Activated T-helper 2 cell treated with anti-CD3 and anti-CD28 coated beads, Interferon-gamma antibody, Interleukin-2, Interleukin-4, amounts not matched to agents 10 μg/mL and 5 μg/mL and 100 μg/mL, durations not matched to agents 14 hours and 24 hours and 36 hours (primary cell): ENCODE results near the gene MTHFD1. TPM values are rescaled to one million over a fixed set of nuclear protein-coding genes. Genes with fewer than 3 reads are reported as not detected.
A peak's percentile ranks its signal among the peaks of the same experiment; 100 is the strongest.

Experiments used
- DNase-seq: peaks from one replicate; pipeline ENCODE4 v3.0.0; 2021; ENCODE audit warnings: low spot score
- H3K27ac Mint-ChIP-seq: one replicate; pipeline ENCODE4 v1.8.0; 2021; ENCODE audit warnings: mixed read lengths
- H3K27me3 Mint-ChIP-seq: one replicate; pipeline ENCODE4 v1.8.0; 2021; ENCODE audit warnings: low read depth, mixed read lengths
- H3K36me3 Mint-ChIP-seq: one replicate; pipeline ENCODE4 v1.8.0; 2021; ENCODE audit warnings: low read depth, mixed read lengths
- H3K4me1 Mint-ChIP-seq: one replicate; pipeline ENCODE4 v1.8.0; 2021; ENCODE audit warnings: low read depth, mixed read lengths
- H3K4me3 Mint-ChIP-seq: one replicate; pipeline ENCODE4 v1.8.0; 2021; ENCODE audit warnings: low read depth, mild to moderate bottlenecking, moderate library complexity, mixed read lengths
- H3K9me3 Mint-ChIP-seq: one replicate; pipeline ENCODE4 v1.8.0; 2021; ENCODE audit warnings: mixed read lengths
- intact Hi-C: fragments of 100-400 bp; cut with micrococcal nuclease; formaldehyde crosslinking; loops from one replicate; pipeline ENCODE4 v1.15.1; 2023
- total RNA-seq: library from RNA; stranded (reverse); gene quantifications from 2 replicates; pipeline ENCODE4 v1.2.3, GENCODE V29; 2022

Gene MTHFD1
- total RNA-seq, 1 donor from 2014 or later: 309 TPM

DNA sequence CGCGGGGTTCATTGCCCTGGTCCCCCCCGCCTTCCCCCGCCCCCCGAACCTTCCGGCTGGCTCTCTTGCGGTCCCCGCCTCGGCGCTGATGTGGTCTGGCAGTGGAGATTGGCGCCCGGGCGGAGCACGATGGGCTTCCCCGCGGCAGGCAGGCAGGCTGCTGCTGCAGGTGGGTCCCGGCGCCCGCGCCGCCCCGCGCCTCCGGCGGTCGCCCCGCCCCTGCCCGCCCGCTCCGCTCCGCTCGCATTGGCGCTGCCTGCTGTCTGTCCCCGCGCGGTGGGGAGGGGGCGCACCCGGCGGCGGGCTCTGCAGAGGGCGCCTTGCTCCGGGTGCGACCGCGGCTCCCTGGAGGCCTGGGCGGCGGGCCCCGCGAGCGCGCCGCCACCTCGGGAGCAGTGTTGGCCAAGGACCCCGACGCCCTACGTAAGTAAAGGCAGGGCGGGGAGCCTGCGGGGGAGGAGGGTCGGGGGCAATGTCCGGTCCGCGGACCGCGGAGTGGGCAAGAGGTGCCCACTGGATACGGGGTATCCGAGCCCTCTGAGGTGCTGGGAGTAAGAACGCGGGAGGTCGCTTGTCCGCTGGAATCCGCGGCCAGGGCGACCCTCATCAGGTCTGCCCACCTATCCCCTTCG is 77.2 kb downstream of the MTHFD1 start, which contains the start of gene AKAP5:
Gene AKAP5 (plus strand): TSS at position 309 of the 632 bp plus-strand sequence. CDS start 2,896 bp downstream, outside the sequence.
- Mint-ChIP-seq H3K27ac (peak within 1 kb of the TSS; percentile 70), H3K4me1 (peaks cover 35% of the 10 kb centered on the region), H3K36me3 (peaks cover 23% of the 10 kb centered on the region), H3K4me3 (peak within 1 kb of the TSS; percentile 84), H3K27me3 (no peaks in the 10 kb centered on the region), H3K9me3 (no peaks in the 10 kb centered on the region)
- DNase-seq: peak; percentile 56
- intact Hi-C loops: loop anchor here (5.0 kb wide), 2 partner anchors 78 to 128 kb away; partner anchors contain the start of gene MTHFD1

DNA sequence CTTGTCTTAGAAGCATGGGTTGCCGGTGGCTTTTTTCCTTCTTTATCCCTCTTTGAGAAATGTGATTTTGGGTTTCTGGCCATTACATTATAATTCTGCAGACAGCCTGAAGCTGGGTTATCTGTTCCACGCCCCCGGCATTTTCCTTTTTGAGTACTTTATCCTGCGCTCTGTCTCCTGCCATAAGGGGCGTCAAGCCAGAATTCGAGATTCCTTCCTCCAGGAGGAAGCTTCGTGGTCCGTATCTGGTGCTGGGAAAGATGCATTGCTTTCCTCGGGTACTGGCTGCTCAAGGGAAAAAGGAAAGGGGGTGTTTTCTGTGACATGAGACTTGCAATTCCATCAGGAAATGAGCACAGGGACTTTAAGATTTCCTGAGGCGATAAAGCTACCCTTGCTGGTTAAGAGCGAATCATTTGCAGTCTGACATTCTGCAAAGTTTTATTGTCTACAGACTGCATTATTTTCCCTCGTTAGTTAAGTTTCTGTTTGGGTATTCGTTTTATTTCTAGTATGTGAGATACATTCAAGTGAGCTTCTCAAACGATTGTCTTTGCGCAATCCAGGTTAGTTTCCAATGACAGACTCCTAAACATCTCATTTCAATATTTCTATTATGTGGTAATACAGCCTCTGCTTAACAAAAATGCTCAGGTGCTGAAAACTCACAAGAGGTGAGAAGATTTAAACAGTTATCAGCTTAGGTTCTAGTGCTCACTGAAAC is 77.8 kb downstream of the MTHFD1 start:
- intact Hi-C loops: loop anchor here (2.0 to 5.0 kb wide), 4 partner anchors 43 to 129 kb away; partner anchors contain the start of gene MTHFD1
- H3K27ac Mint-ChIP-seq: peak overlapping the region; percentile 36
- peaks cover 35% of the 10 kb centered on the region for H3K4me1 Mint-ChIP-seq

DNA sequence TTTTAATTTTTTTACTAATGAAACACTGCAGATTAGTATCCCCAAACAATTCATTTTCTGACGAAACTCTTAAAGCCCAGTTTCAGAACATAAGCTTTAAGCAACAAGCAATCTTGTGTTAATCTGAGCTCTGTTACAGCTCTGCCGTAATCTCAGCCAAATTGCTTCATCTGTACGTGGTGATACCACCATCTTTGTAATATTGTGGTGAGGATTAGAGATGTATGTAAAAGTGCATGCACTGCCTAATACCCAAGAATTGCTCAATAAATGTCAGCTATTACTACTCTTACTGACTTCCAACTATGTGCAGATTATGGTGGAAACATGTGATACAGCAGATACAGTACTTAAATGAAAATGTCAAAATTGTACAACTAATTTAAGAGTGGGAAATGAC is 78.9 kb downstream of the MTHFD1 start:
- peak overlapping the region; percentile 51 for H3K4me3 Mint-ChIP-seq
- H3K27ac Mint-ChIP-seq: peak overlapping the region; percentile 17
- intact Hi-C loops: loop anchor here (2.0 to 5.0 kb wide), 4 partner anchors 44 to 130 kb away; partner anchors contain the start of gene MTHFD1
- peaks cover 35% of the 10 kb centered on the region for H3K4me1 Mint-ChIP-seq
- no peaks in the 10 kb centered on the region for H3K9me3 Mint-ChIP-seq
- H3K36me3 Mint-ChIP-seq: peaks cover 19% of the 10 kb centered on the region
- H3K27me3 Mint-ChIP-seq: no peaks in the 10 kb centered on the region
- DNase-seq: no peak

More for the DNA sequence above, 77.8 kb downstream of the MTHFD1 start:
- no peak for DNase-seq
- H3K36me3 Mint-ChIP-seq: peaks cover 22% of the 10 kb centered on the region
- H3K4me3 Mint-ChIP-seq: peak overlapping the region; percentile 82
- no peaks in the 10 kb centered on the region for H3K27me3 Mint-ChIP-seq
- no peaks in the 10 kb centered on the region for H3K9me3 Mint-ChIP-seq

DNA sequence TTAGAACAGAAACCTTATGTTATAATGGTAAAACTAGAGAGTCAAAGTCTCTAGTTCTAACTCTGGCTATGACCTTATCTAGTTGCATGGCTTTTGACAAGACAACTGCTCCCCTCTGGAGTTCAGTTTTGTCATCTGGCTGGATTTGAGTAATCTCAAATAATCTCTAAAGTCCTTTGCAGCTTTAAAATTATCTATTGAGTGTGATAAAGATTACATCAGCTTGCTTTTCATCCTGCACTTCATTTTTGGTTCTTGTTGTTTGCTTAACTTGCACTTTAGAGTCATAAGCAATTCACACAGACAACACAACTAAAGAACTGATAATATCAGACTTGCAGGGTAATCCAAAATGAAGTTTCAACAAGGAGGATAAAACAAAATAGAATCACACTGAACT is 79.4 kb downstream of the MTHFD1 start:
- peak overlapping the region; percentile 62 for H3K27ac Mint-ChIP-seq
- intact Hi-C loops: loop anchor here (2.0 to 5.0 kb wide), 4 partner anchors 43 to 130 kb away; partner anchors contain the start of gene MTHFD1
- peaks cover 35% of the 10 kb centered on the region for H3K4me1 Mint-ChIP-seq
- H3K9me3 Mint-ChIP-seq: no peaks in the 10 kb centered on the region
- no peak for DNase-seq
- H3K36me3 Mint-ChIP-seq: peaks cover 15% of the 10 kb centered on the region
- H3K27me3 Mint-ChIP-seq: no peaks in the 10 kb centered on the region
- peak overlapping the region; percentile 13 for H3K4me3 Mint-ChIP-seq

DNA sequence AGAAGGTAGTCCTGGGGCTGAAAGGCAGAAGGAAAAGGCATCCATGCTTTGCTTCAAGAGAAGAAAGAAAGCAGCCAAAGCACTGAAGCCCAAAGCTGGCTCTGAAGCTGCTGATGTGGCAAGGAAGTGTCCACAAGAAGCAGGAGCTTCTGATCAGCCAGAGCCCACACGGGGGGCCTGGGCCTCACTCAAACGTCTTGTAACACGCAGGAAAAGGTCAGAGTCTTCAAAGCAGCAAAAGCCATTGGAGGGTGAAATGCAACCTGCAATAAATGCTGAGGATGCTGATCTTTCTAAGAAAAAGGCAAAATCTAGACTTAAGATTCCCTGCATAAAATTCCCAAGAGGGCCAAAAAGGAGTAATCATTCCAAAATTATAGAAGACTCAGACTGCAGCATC is 80.3 kb downstream of the MTHFD1 start:
- Mint-ChIP-seq H3K9me3 (no peaks in the 10 kb centered on the region), H3K27me3 (no peaks in the 10 kb centered on the region), H3K36me3 (peaks cover 14% of the 10 kb centered on the region), H3K4me3 (no peak overlapping the region), H3K4me1 (peaks cover 35% of the 10 kb centered on the region), H3K27ac (peak overlapping the region; percentile 41)
- intact Hi-C loops: loop anchor here (5.0 kb wide), 2 partner anchors 81 to 131 kb away; partner anchors contain the start of gene MTHFD1
- no peak for DNase-seq

DNA sequence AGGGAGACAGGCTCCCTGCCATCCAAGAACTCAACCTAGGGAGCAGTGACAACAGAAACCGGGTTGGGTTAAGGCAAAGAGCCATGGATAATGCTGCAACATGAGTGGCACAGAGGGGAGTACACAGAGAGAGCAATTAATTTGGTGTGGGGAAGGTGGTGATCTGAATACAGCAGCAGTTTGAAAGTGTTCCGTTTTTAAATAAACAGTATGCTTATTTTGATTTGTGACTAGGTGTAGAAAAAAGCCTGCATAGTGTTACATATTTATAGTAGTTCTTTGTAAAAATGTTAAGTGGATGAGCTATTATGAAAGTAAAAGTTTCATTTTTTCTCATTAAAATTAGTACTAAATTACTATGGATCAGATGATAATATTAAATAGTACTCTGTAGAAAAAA is 85.9 kb downstream of the MTHFD1 start:
- no peak for DNase-seq
- Mint-ChIP-seq H3K4me1 (peaks cover 13% of the 10 kb centered on the region), H3K27me3 (no peaks in the 10 kb centered on the region), H3K36me3 (peaks cover 4% of the 10 kb centered on the region), H3K4me3 (no peak overlapping the region), H3K27ac (no peak overlapping the region), H3K9me3 (no peaks in the 10 kb centered on the region)
- intact Hi-C loops: no loop called here

DNA sequence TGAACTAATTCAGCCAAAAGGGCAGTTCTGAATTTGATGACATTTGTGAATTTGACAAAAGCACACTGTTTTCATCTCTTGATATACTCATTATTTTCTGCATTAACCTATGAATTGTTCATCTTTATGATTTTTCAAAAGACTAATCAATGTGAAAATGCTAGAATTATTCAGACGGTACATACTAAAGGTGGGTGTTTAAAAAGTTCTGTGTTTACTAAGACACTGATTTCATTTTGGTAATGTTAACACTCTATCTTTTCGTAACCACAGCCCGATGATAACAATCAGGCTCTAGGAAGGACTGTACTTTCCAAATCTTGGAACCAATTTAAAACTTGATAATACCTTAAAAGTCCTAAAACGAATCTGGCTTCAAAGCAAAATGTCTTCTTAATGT is 86.5 kb downstream of the MTHFD1 start:
- Mint-ChIP-seq H3K27me3 (no peaks in the 10 kb centered on the region), H3K27ac (no peak overlapping the region), H3K36me3 (peaks cover 4% of the 10 kb centered on the region), H3K9me3 (no peaks in the 10 kb centered on the region), H3K4me1 (peaks cover 13% of the 10 kb centered on the region), H3K4me3 (no peak overlapping the region)
- no peak for DNase-seq
- intact Hi-C loops: no loop called here

DNA sequence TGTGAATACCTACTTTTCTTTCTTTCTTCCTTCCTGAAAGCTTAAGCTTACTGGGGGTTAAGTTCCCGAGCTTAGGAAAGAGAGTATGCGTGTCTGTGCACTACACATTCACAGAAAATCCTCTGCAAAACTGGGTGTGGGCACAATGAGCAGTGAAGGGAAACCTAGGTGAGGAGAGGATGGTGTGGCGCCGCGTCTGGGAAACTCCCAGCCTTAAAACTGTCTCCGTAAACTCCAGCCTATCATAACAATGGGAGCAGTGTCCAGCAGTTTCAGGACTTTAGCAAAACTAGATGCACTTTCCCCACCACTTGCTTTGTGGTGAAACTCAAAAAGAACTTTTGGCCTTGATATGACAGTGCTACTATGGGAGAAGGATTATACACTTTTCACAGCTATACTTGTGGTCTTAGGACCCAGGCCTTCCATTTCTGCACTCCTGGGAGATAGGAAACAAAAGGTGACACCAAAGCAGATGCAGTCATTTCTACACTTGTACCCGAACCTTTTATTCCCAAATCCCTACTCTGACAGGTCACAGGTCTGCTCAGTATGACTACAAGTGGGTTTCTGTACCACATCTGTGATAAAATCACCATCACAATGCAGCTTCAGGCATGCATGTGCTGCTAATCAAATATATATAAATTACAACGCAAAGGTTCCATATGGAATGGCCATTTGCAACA is 87.6 kb downstream of the MTHFD1 start:
- H3K27ac Mint-ChIP-seq: no peak overlapping the region
- peaks cover 4% of the 10 kb centered on the region for H3K36me3 Mint-ChIP-seq
- intact Hi-C loops: no loop called here
- DNase-seq: no peak
- no peaks in the 10 kb centered on the region for H3K9me3 Mint-ChIP-seq
- H3K4me1 Mint-ChIP-seq: peaks cover 13% of the 10 kb centered on the region
- H3K4me3 Mint-ChIP-seq: no peak overlapping the region
- no peaks in the 10 kb centered on the region for H3K27me3 Mint-ChIP-seq

DNA sequence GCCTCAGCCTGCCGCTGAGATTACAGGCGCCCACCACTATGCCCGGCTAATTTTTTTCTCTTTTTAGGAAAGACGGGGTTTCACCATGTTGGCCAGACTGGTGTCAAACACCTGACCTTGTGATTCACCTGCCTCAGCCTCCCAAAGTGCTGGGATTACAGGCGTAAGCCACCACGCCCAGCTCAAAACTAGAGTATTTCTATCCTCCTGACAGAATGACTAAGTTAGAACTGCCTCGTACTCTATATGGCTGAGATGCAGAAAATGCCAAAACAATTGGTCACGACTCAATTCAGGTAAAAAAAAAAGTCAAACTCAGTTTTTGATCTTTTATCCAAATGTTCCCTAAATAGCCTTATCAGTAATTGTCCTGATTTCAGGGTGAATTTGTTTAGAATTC is 88.3 kb downstream of the MTHFD1 start:
- intact Hi-C loops: no loop called here
- H3K4me3 Mint-ChIP-seq: no peak overlapping the region
- peaks cover 13% of the 10 kb centered on the region for H3K4me1 Mint-ChIP-seq
- no peak for DNase-seq
- H3K27ac Mint-ChIP-seq: no peak overlapping the region
- H3K27me3 Mint-ChIP-seq: no peaks in the 10 kb centered on the region
- peaks cover 5% of the 10 kb centered on the region for H3K36me3 Mint-ChIP-seq
- H3K9me3 Mint-ChIP-seq: no peaks in the 10 kb centered on the region

DNA sequence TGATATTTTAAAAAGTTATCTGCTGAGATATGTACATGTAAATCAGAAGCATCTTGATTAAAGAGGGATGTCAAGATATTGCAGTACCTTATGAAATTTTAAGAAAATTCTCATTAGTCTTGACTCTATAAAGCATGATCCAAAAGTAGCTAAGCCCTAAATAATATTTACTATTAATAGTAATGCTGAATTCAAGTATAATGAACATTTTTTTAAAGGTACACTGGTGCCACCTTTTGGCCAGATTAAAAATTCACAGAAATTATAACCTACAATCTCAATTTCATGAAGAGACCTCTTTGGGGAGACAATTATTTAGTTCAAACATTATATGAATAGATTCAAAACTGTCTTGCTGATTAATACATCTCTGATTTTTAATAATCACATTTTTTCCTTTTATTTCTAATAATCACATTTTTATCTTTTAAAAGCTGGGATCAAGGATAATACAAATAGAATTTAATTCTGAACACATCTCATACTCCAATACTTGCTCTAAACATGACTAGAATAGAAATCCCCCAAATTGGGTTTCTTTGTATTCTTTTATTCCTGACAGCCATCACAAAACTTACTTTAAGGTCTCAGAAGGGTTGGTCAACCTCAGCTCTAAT is 90.6 kb downstream of the MTHFD1 start:
- Mint-ChIP-seq H3K9me3 (no peaks in the 10 kb centered on the region), H3K4me3 (no peak overlapping the region), H3K27ac (no peak overlapping the region), H3K27me3 (no peaks in the 10 kb centered on the region), H3K36me3 (peaks cover 11% of the 10 kb centered on the region), H3K4me1 (peaks cover 14% of the 10 kb centered on the region)
- no peak for DNase-seq
- intact Hi-C loops: loop anchor here (1.0 kb wide), 1 partner anchor 134 kb away; no protein-coding TSS in a partner anchor

DNA sequence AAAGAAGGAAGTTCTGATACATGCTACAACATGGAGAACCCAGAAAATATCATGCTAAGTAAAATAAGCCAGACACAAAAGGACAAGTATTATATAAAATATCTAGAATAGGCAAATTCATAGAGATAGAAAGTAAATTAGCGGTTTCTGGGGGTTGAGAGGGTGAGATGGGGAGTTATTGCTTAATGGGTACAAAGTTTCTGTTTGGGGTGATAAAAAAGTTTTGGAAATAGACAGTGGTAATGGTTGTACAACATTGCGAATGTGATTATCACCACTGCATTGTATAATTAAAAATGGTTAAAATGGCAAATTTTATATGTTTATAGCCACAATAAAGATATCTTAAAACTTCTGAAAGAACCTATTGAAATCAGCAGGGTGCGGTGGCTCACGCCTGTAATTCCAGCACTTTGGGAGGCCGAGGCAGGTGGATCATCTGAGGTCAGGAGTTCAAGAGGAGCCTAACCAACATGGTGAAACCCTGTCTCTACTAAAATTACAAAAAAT is 100.5 kb downstream of the MTHFD1 start:
- H3K36me3 Mint-ChIP-seq: peaks cover 70% of the 10 kb centered on the region
- no peaks in the 10 kb centered on the region for H3K27me3 Mint-ChIP-seq
- H3K4me3 Mint-ChIP-seq: no peak overlapping the region
- intact Hi-C loops: no loop called here
- no peak overlapping the region for H3K27ac Mint-ChIP-seq
- H3K4me1 Mint-ChIP-seq: peaks cover 23% of the 10 kb centered on the region
- no peaks in the 10 kb centered on the region for H3K9me3 Mint-ChIP-seq
- no peak for DNase-seq

DNA sequence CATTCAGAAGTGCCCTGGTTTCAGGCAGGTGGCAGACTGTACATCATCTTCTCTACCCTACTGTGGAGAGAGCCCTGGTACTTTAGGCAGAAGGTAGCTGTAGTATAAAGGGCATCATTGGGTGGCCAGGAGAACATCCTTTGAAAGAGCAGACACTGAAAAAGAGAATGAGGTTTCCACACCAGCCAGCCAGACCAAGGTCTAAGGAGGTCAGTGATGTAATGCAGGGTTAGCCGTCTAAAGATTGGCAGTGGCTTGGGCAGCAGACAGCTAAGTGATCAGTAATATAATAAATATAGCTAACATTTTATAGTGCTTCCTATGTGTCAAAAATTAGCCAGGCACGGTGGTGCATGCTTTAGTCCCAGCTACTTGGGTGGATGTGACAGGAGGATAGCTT is 103.5 kb downstream of the MTHFD1 start:
- no peak for DNase-seq
- Mint-ChIP-seq H3K36me3 (peaks cover 70% of the 10 kb centered on the region), H3K4me1 (peaks cover 29% of the 10 kb centered on the region), H3K4me3 (no peak overlapping the region), H3K27me3 (no peaks in the 10 kb centered on the region), H3K9me3 (no peaks in the 10 kb centered on the region), H3K27ac (no peak overlapping the region)
- intact Hi-C loops: no loop called here
